ENCODE data around the gene DIPK1A. TPM values are rescaled to one million over a fixed set of nuclear protein-coding genes. Genes with fewer than 3 reads are reported as not detected.
"Not testable (repeated sequence)": the region's sequence is repeated elsewhere in the genome, so short reads cannot be mapped to it uniquely, and the experiment has no call there.

The DIPK1A gene
- total RNA-seq, 1 experiment from 2014 or later: 1.2 TPM

GRCh38 chr1:92975551-92976232 is 14.4 kb upstream of the DIPK1A start:
- intact Hi-C loops (cut with micrococcal nuclease; ENCODE audit: unreplicated experiment): no loop called here
- no peak for ATAC-seq
- Histone ChIP-seq H3K9me3 (ENCODE audit: control insufficient read depth, insufficient read depth, low read depth, low read length) (no peaks in the 10 kb centered on the region), H3K36me3 (ENCODE audit: control insufficient read depth, insufficient read depth, low read length) (no peaks in the 10 kb centered on the region), H3K4me1 (ENCODE audit: control insufficient read depth, insufficient read depth, low read length) (no peaks in the 10 kb centered on the region), H3K27me3 (ENCODE audit: control insufficient read depth, insufficient read depth, low read length) (no peaks in the 10 kb centered on the region; the same call in 1 of the 2 replicates), H3K27ac (ENCODE audit: low read length) (no peak overlapping the region), H3K4me3 (ENCODE audit: low read depth in 2 of 2, low read length in 2 of 2) (no peak overlapping the region)
- CTCF ChIA-PET: no interaction called here
- in situ Hi-C loops (cut with HindIII; ENCODE audit: low pct_unique_long_range_greater_than_20kb, low sequenced_read_pairs): no loop called here
- no TSS peak for BruUV-seq (replicated peaks)
- no peak for DNase-seq (ENCODE audit: low read depth, low spot score)
- POLR2A ChIA-PET: no interaction called here
- TF ChIP-seq POLR2AphosphoS5 (IDR thresholded peaks at IDR 0.05; ENCODE audit: low read depth, low read length) (no peak), SIN3A (IDR thresholded peaks at IDR 0.05; ENCODE audit: borderline replicate concordance, insufficient read depth, low read depth, low read length) (no peak), REST (IDR thresholded peaks at IDR 0.05; ENCODE audit: insufficient read depth in 1 of 2, low read depth in 2 of 2, low read length in 1 of 2) (no peak), TCF7L2 (IDR thresholded peaks at IDR 0.05; ENCODE audit: low read depth, low read length) (no peak)
- TF ChIP-seq, protein P1, sequence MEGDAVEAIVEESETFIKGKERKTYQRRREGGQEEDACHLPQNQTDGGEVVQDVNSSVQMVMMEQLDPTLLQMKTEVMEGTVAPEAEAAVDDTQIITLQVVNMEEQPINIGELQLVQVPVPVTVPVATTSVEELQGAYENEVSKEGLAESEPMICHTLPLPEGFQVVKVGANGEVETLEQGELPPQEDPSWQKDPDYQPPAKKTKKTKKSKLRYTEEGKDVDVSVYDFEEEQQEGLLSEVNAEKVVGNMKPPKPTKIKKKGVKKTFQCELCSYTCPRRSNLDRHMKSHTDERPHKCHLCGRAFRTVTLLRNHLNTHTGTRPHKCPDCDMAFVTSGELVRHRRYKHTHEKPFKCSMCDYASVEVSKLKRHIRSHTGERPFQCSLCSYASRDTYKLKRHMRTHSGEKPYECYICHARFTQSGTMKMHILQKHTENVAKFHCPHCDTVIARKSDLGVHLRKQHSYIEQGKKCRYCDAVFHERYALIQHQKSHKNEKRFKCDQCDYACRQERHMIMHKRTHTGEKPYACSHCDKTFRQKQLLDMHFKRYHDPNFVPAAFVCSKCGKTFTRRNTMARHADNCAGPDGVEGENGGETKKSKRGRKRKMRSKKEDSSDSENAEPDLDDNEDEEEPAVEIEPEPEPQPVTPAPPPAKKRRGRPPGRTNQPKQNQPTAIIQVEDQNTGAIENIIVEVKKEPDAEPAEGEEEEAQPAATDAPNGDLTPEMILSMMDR (IDR thresholded peaks at IDR 0.05): no peak

DNA sequence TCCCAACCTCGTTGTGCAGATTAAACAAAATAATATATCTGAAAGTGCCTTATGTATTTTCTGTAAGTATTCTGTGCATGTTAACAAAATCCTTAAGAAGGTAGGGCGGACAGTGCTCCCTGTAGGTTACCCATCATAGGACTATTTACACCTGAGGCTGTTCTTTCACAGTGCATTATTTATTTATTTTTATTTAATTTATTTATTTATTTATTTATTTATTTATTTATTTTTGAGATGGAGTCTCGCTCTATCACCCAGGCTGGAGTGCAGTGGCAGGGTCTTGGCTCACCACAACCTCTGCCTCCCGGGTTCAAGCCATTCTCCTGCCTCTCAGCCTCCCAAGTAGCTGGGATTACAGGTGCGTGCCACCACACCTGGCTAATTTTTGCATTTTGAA is 12.8 kb upstream of the DIPK1A start:
- H3K36me3 ChIP-seq (ENCODE audit: control insufficient read depth, insufficient read depth, low read length); H3K4me3 ChIP-seq (ENCODE audit: low read depth in 2 of 2, low read length in 2 of 2); H3K9me3 ChIP-seq (ENCODE audit: control insufficient read depth, insufficient read depth, low read depth, low read length); DNase-seq (ENCODE audit: low read depth, low spot score); BruUV-seq (replicated peaks); POLR2A ChIA-PET; ATAC-seq; H3K27me3 ChIP-seq (ENCODE audit: control insufficient read depth, insufficient read depth, low read length); intact Hi-C loops (cut with micrococcal nuclease; ENCODE audit: unreplicated experiment); H3K4me1 ChIP-seq (ENCODE audit: control insufficient read depth, insufficient read depth, low read length); in situ Hi-C loops (cut with HindIII; ENCODE audit: low pct_unique_long_range_greater_than_20kb, low sequenced_read_pairs); H3K27ac ChIP-seq (ENCODE audit: low read length): not testable (repeated sequence)
- CTCF ChIA-PET: interaction anchor here (1.1 kb wide), 1 partner anchor 20 kb away, joined by 4 read pairs; no protein-coding TSS in a partner anchor

- no TSS peak for BruUV-seq (replicated peaks)
- ATAC-seq: no peak
- no peak for DNase-seq (ENCODE audit: low read depth, low spot score)
- Histone ChIP-seq H3K9me3 (ENCODE audit: control insufficient read depth, insufficient read depth, low read depth, low read length) (no peaks in the 10 kb centered on the region), H3K4me1 (ENCODE audit: control insufficient read depth, insufficient read depth, low read length) (no peaks in the 10 kb centered on the region), H3K36me3 (ENCODE audit: control insufficient read depth, insufficient read depth, low read length) (no peaks in the 10 kb centered on the region), H3K27me3 (ENCODE audit: control insufficient read depth, insufficient read depth, low read length) (peaks cover 2% of the 10 kb centered on the region), H3K4me3 (ENCODE audit: low read depth in 2 of 2, low read length in 2 of 2) (no peak overlapping the region), H3K27ac (ENCODE audit: low read length) (no peak overlapping the region)
- in situ Hi-C loops (cut with HindIII; ENCODE audit: low pct_unique_long_range_greater_than_20kb, low sequenced_read_pairs) (no loop called here), intact Hi-C loops (cut with micrococcal nuclease; ENCODE audit: unreplicated experiment) (no loop called here)
- CTCF ChIA-PET: no interaction called here
- POLR2A ChIA-PET: no interaction called here
- TF ChIP-seq SIN3A (IDR thresholded peaks at IDR 0.05; ENCODE audit: borderline replicate concordance, insufficient read depth, low read depth, low read length): no peak
- TF ChIP-seq, protein P1 (IDR thresholded peaks at IDR 0.05): no peak
- no peak for TF ChIP-seq POLR2AphosphoS5 (IDR thresholded peaks at IDR 0.05; ENCODE audit: low read depth, low read length)
- TF ChIP-seq TCF7L2 (IDR thresholded peaks at IDR 0.05; ENCODE audit: low read depth, low read length): no peak
These were observed 12.1 kb upstream of the DIPK1A start for GRCh38 chr1:92973203-92973897.

Measured in Panc1 (cell line).